KBM-7 (cell line): Measurements from ENCODE around the gene SERTAD1.

ENCODE experiments used
- DNase-seq: peaks from one replicate; pipeline ENCODE4 v3.0.0-alpha.2; 2015
- in situ Hi-C: fragments of 300-500 bp; cut with MboI; formaldehyde crosslinking; loops from 2 replicates; pipeline ENCODE4 v1.14.3; 2020; ENCODE audit warnings: low sequenced_read_pairs, low pct_unique_long_range_greater_than_20kb, mixed read lengths

SERTAD1 gene

DNA sequence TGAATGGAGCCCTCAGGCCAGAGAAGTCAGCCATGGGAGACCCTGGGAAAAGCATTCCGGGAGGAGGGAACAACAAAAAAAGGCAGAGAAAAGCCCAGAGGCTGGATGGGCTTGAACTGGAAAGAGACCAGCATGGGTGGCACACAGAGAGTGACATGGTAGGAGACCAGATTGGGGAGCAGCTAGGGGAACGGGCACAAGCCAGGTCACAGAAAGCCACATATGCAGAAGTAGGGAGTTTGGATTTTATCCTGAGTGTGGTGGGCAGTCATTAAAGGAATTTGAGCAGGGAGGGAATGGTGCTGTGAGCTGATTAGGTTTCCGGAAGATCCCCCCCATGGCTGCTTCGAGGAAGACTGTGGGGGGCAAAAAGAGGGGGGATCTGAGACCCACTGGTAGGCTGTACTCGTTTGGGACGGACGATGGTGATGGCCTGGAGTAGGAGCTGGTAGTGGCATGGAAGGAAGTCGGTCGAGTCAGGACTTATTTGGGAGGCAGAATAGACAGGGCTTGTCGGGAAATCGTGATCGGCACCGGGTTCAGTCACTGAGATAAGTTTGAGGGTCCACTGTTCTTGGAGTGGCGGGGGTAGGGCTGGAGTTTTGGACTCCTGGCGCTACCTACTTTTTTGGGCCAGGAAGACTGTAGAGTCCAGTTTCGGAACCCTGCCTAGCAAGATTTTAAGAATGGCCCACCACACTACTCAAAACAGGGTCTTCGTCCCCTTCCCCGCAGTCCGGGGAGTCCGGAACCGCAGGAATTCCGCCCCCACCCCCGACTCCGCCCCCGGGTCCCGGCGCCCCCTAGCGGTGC is 949 bp downstream of the SERTAD1 start:
- in situ Hi-C loops, result no loop called here
- no peak for DNase-seq

DNA sequence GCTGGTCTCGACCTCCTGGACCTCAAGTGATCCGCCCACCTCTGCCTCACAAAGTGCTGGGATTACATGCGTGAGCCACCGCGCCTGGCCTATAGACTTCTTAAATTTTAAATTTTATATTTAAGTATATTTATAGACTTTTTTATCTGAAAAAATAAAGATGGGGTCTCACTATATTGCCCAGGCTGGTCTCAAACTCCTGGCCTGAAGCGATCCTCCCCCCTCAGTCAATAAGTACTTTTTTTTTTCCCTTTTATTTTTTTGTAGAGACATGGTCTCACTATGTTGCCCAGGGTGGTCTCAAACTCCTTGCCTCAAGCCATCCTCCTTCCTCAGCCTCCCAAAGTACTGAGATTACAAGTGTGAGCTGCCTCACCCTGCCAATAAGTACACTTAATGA is 1.9 kb downstream of the SERTAD1 start:
- in situ Hi-C loops, result no loop called here
- no peak for DNase-seq

DNA sequence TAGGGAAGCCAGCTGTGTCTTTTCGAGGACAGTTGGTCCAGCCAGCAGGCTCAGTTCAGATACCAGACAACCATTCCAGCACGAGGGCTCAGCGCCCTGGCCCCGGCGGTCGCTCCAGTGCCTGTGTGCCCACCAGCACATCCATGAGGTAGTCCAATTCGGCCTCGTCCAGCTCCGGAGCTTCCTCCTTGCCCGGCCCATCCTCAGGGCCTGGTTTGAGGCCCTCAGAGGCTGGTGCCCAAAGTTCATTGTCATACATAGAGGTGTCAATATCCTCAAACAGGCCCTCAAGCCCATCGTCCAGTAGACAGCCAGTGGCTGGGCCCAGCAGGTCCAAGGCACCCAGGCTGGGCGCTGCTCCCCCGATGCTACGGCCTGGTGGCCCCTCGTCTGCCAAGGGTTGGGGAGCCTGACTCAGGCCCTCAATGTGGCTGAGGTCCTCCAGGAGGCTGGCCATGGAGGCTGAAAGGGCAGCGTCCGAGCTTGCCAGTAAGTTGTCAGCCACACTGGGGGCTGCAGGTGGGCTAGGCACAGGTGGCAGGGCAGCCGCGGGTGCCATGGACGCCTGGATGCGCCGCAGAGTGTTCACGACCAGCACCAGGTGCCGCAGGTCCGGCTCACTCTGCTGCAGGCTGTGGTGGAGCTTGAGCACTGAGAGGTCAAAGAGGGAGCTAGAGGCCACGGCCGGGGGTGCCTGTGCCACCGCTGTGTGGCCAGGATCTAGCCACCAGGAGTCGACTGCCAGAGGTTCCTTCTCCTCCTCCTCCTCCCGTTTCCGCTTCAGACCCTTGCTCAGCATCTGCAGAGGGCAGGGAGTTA is 2.8 kb downstream of the SERTAD1 start:
- in situ Hi-C loops, result no loop called here
- DNase-seq, result no peak

DNA sequence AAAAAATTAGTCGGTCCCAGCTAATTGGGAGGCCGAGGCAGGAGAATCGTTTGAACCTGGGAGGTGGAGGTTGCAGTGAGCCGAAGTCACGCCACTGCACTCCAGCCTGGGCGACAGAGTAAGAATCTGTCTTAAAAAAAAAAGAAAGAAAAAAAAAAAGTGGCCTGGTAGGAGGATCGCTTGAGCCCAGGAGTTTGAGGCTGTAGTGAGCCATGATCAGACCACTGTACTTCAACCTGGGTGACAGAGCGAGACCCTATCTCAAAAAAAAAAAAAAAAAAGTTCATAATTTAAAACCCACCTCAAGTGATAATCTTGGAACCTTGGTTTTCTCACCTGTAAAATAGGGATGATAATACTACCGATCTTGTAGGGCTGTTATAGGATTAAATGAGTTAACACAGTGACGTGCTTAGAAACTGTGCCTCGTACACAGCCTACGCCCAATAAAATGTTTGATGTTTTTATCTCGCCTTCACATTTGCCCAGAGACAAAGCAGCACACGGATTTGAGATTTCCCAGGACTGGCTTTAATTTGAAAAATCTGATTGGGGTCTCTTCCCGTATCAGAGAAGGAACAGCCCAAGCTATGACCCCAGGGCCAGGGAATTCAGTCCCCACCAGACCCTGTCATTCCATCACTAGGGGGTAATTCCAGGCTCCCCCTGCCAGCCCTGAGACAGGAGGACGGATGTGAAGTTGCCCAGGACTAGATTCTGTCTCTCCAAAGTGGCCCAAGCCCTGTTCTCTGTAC is 3.6 kb downstream of the SERTAD1 start:
- no peak for DNase-seq
- in situ Hi-C loops, result no loop called here

DNA sequence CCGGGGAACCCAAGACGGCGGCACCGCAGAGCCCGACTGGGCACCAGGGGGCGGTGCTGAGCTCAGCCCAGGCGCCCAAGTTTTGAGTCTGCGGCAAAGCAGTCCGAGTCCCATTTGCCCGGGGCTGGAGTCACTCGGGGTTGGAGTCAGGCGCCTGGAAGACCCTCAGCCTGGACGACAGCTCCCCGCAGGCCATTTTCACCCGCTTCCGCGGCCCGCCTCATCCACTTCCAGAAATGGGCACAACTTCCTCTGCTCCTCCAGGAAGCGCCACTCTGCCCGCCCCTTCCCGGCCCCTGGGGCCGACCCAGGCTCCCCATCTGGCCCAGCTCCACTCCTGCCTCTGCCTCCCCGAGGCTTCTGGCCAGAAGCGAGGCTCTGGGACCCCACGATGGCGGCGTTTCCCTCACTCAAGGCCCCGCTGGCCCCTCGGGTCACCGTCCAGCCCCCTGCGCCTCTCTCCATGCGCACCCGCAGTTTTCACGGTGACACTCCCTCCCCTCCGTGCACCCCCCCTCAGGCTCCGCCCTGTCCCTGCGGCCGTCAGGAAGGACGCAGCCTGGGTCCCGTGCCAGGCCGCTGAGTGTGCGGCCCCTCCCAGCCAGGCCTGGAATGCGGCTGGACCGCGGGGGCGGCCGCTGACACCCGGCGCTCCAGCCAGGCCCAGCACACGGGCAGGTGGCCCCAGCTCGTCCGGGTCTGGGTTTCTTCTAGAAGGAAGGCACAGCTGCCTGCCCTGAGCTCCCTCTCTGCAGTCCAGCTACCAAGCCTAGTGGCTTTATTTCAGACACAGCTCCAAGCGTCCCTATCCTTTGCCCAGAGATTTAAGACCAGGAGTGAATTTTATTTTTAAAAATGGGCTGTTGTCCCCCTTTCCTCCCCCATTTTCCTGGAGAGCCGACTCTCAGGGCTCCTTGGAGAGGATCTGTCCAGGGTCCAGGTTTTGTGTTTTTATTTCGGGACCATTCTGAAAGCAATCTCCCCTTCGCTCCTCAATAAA is 4.7 kb downstream of the SERTAD1 start:
- DNase-seq, result peak; percentile 90
- in situ Hi-C loops, result no loop called here

DNA sequence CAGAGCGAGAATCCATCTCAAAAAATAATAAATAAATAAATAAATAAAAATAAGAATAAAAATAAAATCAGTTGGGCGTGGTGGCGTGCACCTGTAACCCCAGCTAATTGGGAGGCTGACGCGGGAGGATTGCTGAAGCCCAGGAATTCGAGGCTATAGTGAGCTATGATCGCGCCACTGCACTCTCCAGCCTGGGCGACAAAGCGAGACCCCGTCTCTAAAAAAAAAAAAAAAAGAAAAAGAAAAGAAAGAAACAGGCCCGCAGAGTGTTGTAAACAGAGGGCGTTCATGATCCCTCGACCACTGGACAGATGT is 5.4 kb downstream of the SERTAD1 start:
- DNase-seq, result no peak
- in situ Hi-C loops, result no loop called here

DNA sequence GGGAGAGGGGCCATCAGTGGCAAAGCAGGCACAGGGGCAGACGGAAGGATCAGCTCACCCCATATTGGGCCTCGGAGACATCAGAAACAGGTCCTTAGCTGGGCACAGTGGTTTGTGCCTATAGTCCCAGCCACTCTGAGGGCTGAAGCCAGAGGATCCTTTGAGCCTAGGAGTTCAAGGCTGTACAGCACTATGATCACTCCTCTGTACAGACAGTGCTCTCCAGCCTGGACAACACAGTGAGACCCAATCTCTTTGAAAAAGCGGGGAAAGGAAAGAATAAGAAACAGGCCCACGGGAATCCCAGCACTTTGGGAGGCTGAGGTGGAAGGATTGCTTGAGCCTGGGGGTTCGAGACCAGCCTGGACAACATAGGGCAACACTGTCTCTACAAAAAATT is 6.0 kb downstream of the SERTAD1 start:
- in situ Hi-C loops, result no loop called here
- DNase-seq, result no peak

DNA sequence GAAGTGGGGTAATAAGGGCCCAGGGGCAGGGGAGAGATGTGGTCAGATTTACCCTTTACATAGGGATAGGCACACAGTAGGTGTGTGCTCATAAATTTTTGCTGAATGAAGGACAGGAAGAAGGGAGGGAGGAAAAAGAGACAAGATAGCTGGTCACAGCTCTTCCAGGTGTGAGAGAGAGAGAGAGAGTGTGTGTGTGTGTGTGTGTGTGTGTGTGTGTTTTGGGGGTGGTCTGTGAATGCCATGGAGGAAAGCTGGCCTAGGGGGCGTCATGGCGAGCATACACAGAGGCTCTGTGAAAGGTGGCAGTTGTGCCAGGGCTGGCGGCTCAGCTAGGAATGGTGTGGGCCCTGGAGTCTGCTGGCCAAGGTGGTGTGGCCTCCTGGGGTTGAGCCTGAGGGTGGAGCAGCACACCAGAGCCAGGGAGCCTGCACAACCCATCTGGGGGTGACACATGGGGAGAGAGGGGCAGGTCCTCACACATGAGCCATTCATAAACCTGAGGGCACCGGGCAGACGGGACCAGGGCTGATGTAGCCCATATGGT is 6.7 kb downstream of the SERTAD1 start:
- in situ Hi-C loops, result no loop called here
- no peak for DNase-seq

DNA sequence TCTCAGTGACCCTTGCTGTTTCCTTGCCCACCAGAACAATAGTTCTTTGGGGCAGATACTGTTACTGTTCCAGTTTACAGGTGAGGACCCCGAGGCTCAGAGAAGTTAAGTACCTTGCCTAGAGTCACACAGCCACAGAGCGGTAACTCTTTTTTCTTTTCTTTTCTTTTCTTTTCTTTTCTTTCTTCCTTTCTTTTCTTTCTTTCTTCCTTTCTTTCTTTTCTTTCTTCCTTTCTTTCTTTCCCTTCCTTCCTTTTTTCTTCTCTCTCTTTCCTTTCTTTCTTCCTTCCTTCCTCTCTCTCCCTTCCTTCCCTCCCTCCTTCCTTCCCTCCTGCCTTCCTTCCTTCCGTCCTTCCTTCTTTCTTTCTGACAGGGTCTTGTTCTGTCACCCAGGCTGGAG is 7.8 kb downstream of the SERTAD1 start:
- in situ Hi-C loops, result no loop called here
- no peak for DNase-seq

DNA sequence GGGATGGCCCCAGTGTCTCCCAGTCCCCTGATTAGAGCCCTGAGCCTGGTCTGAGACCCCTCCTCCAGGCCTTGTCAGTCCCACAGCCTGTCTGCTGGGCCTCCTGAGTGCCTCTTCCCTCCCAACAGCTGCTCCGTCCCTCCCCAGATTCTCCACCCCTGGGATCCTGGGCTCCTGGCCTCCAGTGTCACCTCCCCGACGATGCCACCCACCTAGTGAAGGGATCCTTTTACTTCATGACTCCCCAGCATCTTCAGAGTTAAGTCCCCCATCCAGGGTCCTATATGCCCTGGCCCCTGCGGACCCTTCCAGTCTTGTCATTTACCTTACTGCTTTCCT is 8.2 kb downstream of the SERTAD1 start:
- no peak for DNase-seq
- in situ Hi-C loops, result no loop called here

DNA sequence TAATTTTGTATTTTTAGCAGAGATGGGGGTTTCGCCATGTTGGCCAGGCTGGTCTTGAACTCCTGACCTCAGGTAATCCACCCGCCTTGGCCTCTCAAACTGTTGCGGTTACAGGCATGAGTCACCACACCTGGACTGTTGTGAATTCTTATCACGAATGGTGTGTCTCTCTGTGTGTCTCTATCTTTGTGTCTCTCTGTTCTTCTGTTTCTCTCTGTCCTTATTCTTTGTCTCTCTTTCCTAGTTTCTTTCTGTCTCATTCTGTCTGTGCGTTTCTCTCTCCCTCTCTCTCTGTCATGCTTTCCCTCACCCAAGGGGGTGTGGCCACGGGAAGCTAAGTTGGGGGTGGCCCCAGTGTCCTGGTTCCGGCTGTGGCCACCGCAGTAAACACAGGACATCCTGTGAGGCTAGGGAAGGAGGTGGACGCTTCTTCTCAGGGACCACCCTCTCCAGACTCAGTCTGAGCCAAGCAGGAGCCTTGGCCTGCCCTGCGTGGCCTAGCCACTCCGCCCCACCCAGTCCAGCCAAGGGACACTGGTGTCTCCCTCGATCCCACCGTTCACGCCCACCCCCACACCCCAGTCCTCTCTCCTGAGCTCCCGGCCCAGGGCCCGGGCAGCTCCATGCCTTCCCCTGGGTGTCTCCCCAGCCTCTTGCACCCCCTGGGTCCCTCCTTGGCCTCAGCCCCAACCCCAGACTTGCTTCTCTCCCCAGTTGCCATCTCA is 8.7 kb downstream of the SERTAD1 start:
- DNase-seq, result peak; percentile 70
- in situ Hi-C loops, result no loop called here

DNA sequence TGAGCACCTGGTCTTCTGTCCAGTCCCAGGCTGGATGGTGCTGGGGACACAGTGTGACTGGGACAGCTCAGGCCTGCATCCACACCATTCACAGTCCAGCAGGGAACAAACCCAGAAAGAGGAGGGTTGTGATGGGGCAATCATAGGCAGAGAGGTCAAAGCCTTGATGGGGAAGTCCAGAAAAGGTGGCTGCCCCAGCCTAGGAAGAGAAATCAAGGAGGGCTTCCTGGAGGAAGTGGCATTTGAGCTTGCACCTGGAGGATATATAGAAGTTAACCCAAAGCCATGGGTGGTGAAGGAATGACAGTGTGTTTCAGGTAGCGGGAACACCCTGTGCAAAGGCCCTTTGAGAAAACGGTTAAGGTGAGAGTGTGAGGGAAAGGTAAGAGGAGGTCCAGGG is 10.0 kb downstream of the SERTAD1 start:
- no peak for DNase-seq

DNA sequence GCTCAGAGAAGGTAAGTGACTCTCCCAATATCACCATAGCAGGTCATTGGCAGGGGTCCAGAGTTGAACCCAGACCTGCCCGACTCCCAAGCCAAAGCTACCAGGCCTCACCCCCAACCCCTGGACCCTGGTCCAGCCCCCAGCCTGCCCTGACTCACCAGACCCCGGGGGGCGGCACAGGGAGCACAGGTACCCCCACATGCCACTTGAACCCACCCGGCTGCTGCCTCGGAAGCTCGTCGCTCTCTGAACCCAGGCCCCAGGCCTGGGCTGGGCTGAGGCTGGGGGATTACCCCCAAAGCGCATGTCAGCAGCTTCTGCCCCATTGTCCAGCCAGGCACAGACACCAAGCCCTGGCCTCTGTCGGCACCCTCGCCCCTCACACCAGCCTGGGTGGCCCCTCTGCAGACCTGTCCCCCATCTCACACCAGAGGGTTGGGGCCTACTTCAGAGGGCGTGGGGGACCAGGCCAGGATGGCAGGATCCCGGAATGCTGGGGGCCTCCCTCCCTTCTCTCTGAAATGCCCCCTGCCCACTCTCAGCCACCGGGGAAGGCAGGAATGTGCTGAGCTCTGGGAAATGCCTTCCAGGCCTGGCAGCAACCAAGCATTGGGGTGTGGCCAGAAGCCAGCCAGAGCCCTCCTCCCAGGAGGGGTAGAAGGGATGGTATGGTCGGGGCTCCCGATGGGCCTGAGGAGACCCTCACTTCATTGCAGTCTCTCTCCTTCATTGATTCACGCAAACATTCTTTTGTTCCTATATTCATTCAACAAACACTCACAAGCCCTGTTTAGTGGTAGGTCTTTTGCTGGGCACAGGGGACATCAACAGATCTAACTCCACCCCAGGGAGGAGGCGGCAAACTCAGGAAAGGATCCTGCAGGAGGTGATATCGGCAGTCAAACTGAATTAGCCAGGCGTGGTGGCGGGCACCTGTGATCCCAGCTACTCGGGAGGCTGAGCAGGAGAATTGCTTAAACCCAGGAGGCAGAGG is 11.0 kb downstream of the SERTAD1 start:
- DNase-seq, result no peak
- in situ Hi-C loops, result no loop called here

More for the DNA sequence above, 10.0 kb downstream of the SERTAD1 start:
- in situ Hi-C loops, result no loop called here

DNA sequence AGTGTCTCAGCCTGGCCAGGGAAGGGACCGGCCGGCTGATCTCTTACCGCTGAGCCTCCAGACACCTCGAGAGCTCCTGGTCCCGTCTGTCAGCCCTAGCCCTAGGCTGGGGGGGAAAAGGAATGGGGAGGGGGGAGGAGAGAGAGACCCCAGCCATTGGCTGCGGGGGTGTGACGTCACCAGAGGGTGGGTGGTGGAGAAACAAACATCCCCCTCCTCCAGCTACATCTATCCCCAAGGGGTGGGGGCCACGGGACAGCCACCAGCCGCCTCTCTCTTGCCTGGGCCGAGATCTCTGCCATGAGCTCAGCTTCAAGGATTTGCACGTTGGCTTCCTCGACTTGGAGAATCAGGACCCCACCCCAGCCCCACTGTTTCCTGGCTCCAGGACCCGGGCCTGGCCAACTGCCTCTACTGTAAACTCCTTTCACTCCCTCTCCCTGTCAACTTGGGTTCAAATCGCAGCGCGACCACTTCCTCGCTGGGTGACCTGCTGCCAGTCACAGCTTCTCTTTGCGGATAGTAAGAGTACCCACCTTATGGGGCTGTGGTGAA is 12.4 kb downstream of the SERTAD1 start, which contains the start of gene PRX:
Gene PRX (minus strand): TSS at position 88 of the 555 bp plus-strand sequence. CDS start 5,446 bp downstream, outside the sequence.
- no peak for DNase-seq
- in situ Hi-C loops, result no loop called here

DNA sequence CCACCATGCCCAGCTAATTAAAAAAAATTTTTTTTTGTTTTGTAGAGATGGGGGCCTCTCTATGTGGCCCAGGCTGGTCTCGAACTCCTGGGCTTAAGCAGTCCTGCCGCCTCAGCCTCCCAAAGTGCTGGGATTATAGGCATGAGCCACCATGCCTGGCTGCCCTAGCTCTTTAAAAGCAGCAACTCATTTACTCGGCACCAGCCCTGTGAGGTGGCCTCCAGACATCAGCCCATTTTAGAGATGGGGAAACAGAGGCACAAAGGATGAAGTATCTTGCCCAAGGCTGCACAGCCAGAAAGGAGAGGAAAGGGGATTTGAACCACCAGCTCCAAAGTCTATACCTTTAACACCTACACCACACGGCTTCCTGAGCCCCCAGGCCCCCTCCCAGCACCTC is 12.9 kb downstream of the SERTAD1 start:
- no peak for DNase-seq
- in situ Hi-C loops, result no loop called here

DNA sequence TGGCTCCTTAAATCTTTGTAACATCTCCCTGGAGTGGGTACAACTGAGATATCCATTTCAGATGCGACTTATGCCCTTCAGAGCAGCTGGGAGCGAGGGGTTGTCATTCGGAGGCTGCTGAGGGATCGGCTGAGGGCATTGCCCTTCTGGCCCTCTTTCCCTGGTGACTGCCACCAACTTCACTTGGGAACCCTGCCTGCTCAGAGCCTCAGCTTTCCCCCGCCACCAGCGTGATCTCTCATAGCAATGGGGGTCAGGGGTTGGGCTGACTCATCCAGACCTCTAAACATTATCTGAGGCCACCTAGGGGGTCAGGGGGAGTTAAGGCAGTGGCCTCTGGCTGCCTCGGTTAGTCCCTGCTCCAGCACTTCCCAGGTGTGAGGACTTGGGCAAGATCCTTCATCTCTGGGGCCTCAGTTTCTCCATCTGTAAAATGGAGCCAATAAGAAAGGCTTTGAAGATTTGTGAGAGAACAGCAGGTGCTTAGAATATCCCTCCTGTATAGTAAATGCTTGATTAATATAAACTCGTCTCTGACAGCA is 13.8 kb downstream of the SERTAD1 start:
- in situ Hi-C loops, result no loop called here
- DNase-seq, result no peak
